BJ (cell line): ENCODE data around the gene ATP6V1G2. TPM values are rescaled to one million over a fixed set of nuclear protein-coding genes. Genes with fewer than 3 reads are reported as not detected.
A peak's percentile ranks its signal among the peaks of the same experiment; 100 is the strongest.

Source experiments
- CTCF ChIA-PET: fragments of 350-600 bp; formaldehyde crosslinking; extraction: SDS; loops from one replicate; lab custom pipeline; 2021; ENCODE audit warnings: antibody characterized with exemption, inconsistent platforms; lab: Yijun Ruan, JAX
- POLR2A ChIA-PET: fragments of 300-600 bp; sonication (Branson Sonifier 250); formaldehyde crosslinking; extraction: SDS; loops from one replicate; lab custom pipeline; 2021; ENCODE audit warnings: antibody characterized with exemption; lab: Charles Lee
- DNase-seq: peaks from one replicate; pipeline ENCODE4 v3.0.0-alpha.2; 2011; ENCODE audit warnings: low read depth
- H3K27me3 ChIP-seq: 2 replicates; pipeline ENCODE4 v1.6.0; 2011; ENCODE audit warnings: low read length; ENCODE audit not compliant: control insufficient read depth, insufficient read depth
- H3K36me3 ChIP-seq: 2 replicates; pipeline ENCODE4 v1.5.1; 2011; ENCODE audit warnings: low read length; ENCODE audit not compliant: control insufficient read depth, insufficient read depth
- H3K4me3 ChIP-seq: 2 replicates; pipeline ENCODE4 v1.5.1; 2011; ENCODE audit warnings: low read depth, mild to moderate bottlenecking, control low read depth, low read length
- CTCF ChIP-seq: IDR thresholded peaks from 2 replicates; pipeline ENCODE4 v1.5.1; 2011; ENCODE audit warnings: low read depth, mild to moderate bottlenecking, control low read depth, inconsistent platforms, low read length, moderate library complexity; ENCODE audit not compliant: insufficient read depth
- polyA plus RNA-seq: library from polyadenylated mRNA; depleted of rRNA; stranded (reverse); fragments of >200 nt; gene quantifications from 2 replicates; pipeline ENCODE4 v1.2.3, GENCODE V29; 2011

The ATP6V1G2 gene
- polyA plus RNA-seq, 1 experiment, result 2.7 TPM

GRCh38 chr6:31586599-31587281, 40.3 kb upstream of the ATP6V1G2 start:
- Histone ChIP-seq H3K36me3 (no peaks in the 10 kb centered on the region), H3K27me3 (no peaks in the 10 kb centered on the region), H3K4me3 (no peak overlapping the region)
- CTCF ChIA-PET, result interaction anchor here (0.8 to 15.5 kb wide), 5 partner anchors 9 to 39 kb away, joined by 3 to 182 read pairs (median 5); partner anchors contain the start of genes ATP6V1G2, NCR3 and NFKBIL1
- DNase-seq, result no peak
- no peak for TF ChIP-seq CTCF
- POLR2A ChIA-PET, result no interaction called here

GRCh38 chr6:31586008-31586407, 39.6 kb upstream of the ATP6V1G2 start, which contains the start of gene LST1:
Gene LST1 (plus strand): TSS chr6:31586277. CDS start chr6:31587300, 1,023 bp downstream.
- TF ChIP-seq CTCF, result no peak
- POLR2A ChIA-PET, result no interaction called here
- H3K27me3 ChIP-seq, result no peaks in the 10 kb centered on the region
- CTCF ChIA-PET, result interaction anchor here (0.9 to 15.5 kb wide), 5 partner anchors 9 to 38 kb away, joined by 3 to 182 read pairs (median 5); partner anchors contain the start of genes ATP6V1G2, NCR3 and NFKBIL1
- H3K36me3 ChIP-seq, result no peaks in the 10 kb centered on the region
- no peak within 1 kb of the TSS for H3K4me3 ChIP-seq
- no peak for DNase-seq

- peak; percentile 26; the same call in 1 of the 2 replicates for TF ChIP-seq CTCF
- ChIA-PET POLR2A (no interaction called here), CTCF (interaction anchor here (0.9 to 15.5 kb wide), 5 partner anchors 9 to 37 kb away, joined by 3 to 182 read pairs (median 5); partner anchors contain the start of genes ATP6V1G2, NCR3 and NFKBIL1)
- no peaks in the 10 kb centered on the region for H3K36me3 ChIP-seq
- no peaks in the 10 kb centered on the region for H3K27me3 ChIP-seq
- DNase-seq, result no peak
- H3K4me3 ChIP-seq, result no peak overlapping the region
These were observed 39.1 kb upstream of the ATP6V1G2 start for GRCh38 chr6:31585491-31585890.

- no peak for TF ChIP-seq CTCF
- no peaks in the 10 kb centered on the region for H3K27me3 ChIP-seq
- H3K4me3 ChIP-seq, result peak within 1 kb of the TSS; percentile 75
- no peaks in the 10 kb centered on the region for H3K36me3 ChIP-seq
- CTCF ChIA-PET, result interaction anchor here (0.8 to 15.5 kb wide), 11 partner anchors 7 to 88 kb away, joined by 3 to 182 read pairs (median 8); partner anchors contain the start of genes ATP6V1G2, LTA, NCR3 and NFKBIL1
- POLR2A ChIA-PET, result no interaction called here
- no peak for DNase-seq
These were observed 35.8 kb upstream of the ATP6V1G2 start, which contains the start of gene LTB for GRCh38 chr6:31582230-31582643. Gene LTB (minus strand): TSS chr6:31582424. CDS start chr6:31582417, 7 bp downstream.
